ENCODE results near the gene CCDC97.

GRCh38 chr19:41321204-41321599 lies 11.2 kb downstream of the CCDC97 start:
- TF ChIP-seq HDAC2 (IDR thresholded peaks at IDR 0.05; ENCODE audit: borderline replicate concordance in 1 of 2, low read depth in 2 of 2, low read length in 2 of 2) (no peak), CTCF (IDR thresholded peaks at IDR 0.05; ENCODE audit: control extremely low read depth in 1 of 3, insufficient read depth in 1 of 3, low read depth in 1 of 3, low read length in 3 of 3) (no peak), TBP (IDR thresholded peaks at IDR 0.05; ENCODE audit: low read depth, low read length) (no peak), TCF12 (IDR thresholded peaks at IDR 0.05; ENCODE audit: low read depth, low read length) (no peak), NRF1 (IDR thresholded peaks at IDR 0.05; ENCODE audit: low read depth, low read length) (no peak), CHD1 (IDR thresholded peaks at IDR 0.05; ENCODE audit: low read depth, low read length) (no peak), RAD21 (IDR thresholded peaks at IDR 0.05 in 1 of 2, conservative IDR thresholded peaks at IDR 0.05 in 1 of 2; ENCODE audit: low read depth in 2 of 2, low read length in 2 of 2) (no peak), CREB1 (IDR thresholded peaks at IDR 0.05) (no peak), POLR2AphosphoS5 (IDR thresholded peaks at IDR 0.05; ENCODE audit: low read depth, low read length) (no peak), RFX5 (IDR thresholded peaks at IDR 0.05; ENCODE audit: borderline replicate concordance, low read depth, low read length) (no peak), MAFK (IDR thresholded peaks at IDR 0.05; ENCODE audit: low read depth, low read length) (no peak), EGR1 (IDR thresholded peaks at IDR 0.05; ENCODE audit: borderline replicate concordance, low read depth, low read length) (no peak)

Measured in H1 (cell line).